NCI-H1417 (cell line): ENCODE measurements around the gene PTH2.
"Not testable (repeated sequence)": the region's sequence is repeated elsewhere in the genome, so short reads cannot be mapped to it uniquely, and the experiment has no call there.

ENCODE experiments used
- DNase-seq, 3 experiments: peaks; one replicate each; lab custom pipeline; 2025; lab: John Stamatoyannopoulos, UW

The PTH2 gene

DNA sequence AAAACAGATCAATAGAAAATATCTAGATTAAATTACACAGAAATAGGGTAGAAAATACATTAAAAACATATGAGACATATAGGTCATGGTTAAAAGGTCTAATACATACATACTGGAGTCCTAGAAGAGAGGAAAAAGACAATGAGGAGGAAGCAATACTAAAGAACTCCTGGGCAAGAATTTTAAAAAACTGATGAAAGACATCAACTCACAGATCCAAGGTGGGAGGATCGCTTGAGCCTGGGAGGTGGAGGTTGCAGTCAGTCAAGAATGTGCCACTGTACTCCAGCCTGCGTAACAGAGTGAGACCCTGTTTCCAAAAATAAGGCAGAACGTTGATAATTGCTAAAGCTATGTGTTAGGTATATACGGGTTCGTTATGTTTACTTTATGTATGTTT, 40.6 kb downstream of the PTH2 start:
- no peak for DNase-seq

DNA sequence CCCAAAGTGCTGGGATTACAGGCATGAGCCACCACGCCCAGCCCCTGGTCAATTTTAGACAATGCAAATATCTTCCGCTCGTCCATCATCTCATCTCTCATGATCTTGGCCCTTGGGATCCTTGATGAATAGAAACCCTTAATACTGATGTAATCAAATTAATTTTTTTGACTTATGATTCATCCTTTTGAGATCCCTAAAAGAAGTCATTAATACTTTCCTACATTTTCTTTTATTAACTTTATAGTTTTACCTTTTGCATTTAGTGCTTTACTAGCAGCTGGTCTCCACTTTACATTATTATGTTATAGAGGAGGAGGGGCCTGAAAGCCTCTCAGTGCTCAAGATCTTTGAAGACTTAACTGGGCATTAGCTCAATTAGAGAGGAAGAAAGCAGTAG, 42.9 kb downstream of the PTH2 start:
- DNase-seq = no peak

GRCh38 chr19:49378512-49378911, 44.7 kb downstream of the PTH2 start:
- DNase-seq = no peak

GRCh38 chr19:49374665-49375434, 48.4 kb downstream of the PTH2 start:
- no peak for DNase-seq

- not testable (repeated sequence) for DNase-seq
Observed at GRCh38 chr19:49373174-49373573, 50.1 kb downstream of the PTH2 start.
